Liver (tissue), 2 donors: ENCODE data around the gene HTRA1.

Source experiments
- CTCF ChIP-seq: fragments of 150-350 bp; IDR thresholded peaks from 2 replicates; pipeline ENCODE4 v1.5.1; 2017; ENCODE audit warnings: improper control_type of control experiment, low read depth, low read length; ENCODE audit not compliant: missing input control
- MAX ChIP-seq: IDR thresholded peaks from 2 replicates; pipeline ENCODE4 v1.6.1; 2016; ENCODE audit warnings: antibody characterized with exemption
- YY1 ChIP-seq: IDR thresholded peaks from 2 replicates; pipeline ENCODE4 v1.6.1; 2016; ENCODE audit warnings: antibody characterized with exemption, mild to moderate bottlenecking
- donor health status: healthy.

- TF ChIP-seq CTCF (no peak), MAX (no peak), YY1 (no peak)
These were observed 38.2 kb downstream of the HTRA1 start for GRCh38 chr10:122499491-122499941.
